Glutamatergic neuron (in vitro differentiated cells): ENCODE results near the gene LIMS1. TPM values are rescaled to one million over a fixed set of nuclear protein-coding genes. Genes with fewer than 3 reads are reported as not detected.

Experiments used
- DNase-seq: peaks from one replicate; pipeline ENCODE4 v3.0.0; 2022
- H3K27ac Mint-ChIP-seq: one replicate; pipeline ENCODE4 v1.8.0; 2020; ENCODE audit warnings: mild to moderate bottlenecking, mixed read lengths, inconsistent platforms; ENCODE audit not compliant: unreplicated experiment
- H3K27me3 Mint-ChIP-seq: one replicate; pipeline ENCODE4 v1.8.0; 2020; ENCODE audit warnings: mild to moderate bottlenecking, moderate library complexity, mixed read lengths, inconsistent platforms; ENCODE audit not compliant: unreplicated experiment
- H3K36me3 Mint-ChIP-seq: one replicate; pipeline ENCODE4 v1.8.0; 2020; ENCODE audit warnings: mild to moderate bottlenecking, mixed read lengths, inconsistent platforms; ENCODE audit not compliant: unreplicated experiment
- H3K4me1 Mint-ChIP-seq: one replicate; pipeline ENCODE4 v1.8.0; 2020; ENCODE audit warnings: mild to moderate bottlenecking, low read depth, mixed read lengths, inconsistent platforms; ENCODE audit not compliant: unreplicated experiment
- H3K4me3 Mint-ChIP-seq: one replicate; pipeline ENCODE4 v1.8.0; 2020; ENCODE audit warnings: mild to moderate bottlenecking, mixed read lengths, inconsistent platforms; ENCODE audit not compliant: unreplicated experiment
- H3K9me3 Mint-ChIP-seq: one replicate; pipeline ENCODE4 v1.8.0; 2020; ENCODE audit warnings: mild to moderate bottlenecking, moderate library complexity, mixed read lengths, inconsistent platforms; ENCODE audit not compliant: unreplicated experiment
- total RNA-seq: library from RNA; stranded (reverse); fragmentation: NEBNext Ultra II Directional; extraction: Animal tissue kit (Norgen Biotek cat#: 25700); gene quantifications from one replicate; pipeline ENCODE4 v1.2.1, GENCODE V29; 2021; ENCODE audit not compliant: unreplicated experiment
- TF ChIP-seq, protein P1 (sequence below): fragments of 200-600 bp; sonication (generic); IDR thresholded peaks from one replicate; pipeline ENCODE4 v1.5.0; 2021; ENCODE audit not compliant: partially characterized antibody, unreplicated experiment

LIMS1 gene
- total RNA-seq, 1 donor from 2014 or later, result 18.5 TPM

DNA sequence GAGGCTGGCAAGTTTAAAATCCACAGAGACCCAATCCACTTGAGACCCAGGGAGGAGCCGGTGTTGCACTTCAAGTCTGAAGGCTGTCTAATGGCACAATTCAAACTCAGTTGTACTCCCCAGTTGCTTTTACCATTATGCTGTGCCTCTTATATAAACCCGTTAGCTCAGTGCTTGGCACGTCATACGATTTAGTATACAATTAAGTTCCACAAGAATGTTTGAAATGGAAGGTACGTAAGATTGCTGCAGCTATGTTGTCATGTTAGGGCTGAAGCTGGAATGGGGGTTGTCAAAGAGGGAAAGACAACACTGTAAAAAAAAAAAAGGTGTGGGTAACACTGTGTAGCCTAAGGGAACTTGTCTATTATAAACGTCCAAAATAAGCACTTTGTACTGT is 30.2 kb downstream of the LIMS1 start:
- no peak for DNase-seq
- Mint-ChIP-seq H3K9me3 (peaks cover 6% of the 10 kb centered on the region), H3K27ac (no peak overlapping the region), H3K4me1 (peaks cover 4% of the 10 kb centered on the region), H3K36me3 (peaks cover 17% of the 10 kb centered on the region), H3K27me3 (no peaks in the 10 kb centered on the region), H3K4me3 (no peak overlapping the region)
- TF ChIP-seq, protein P1, sequence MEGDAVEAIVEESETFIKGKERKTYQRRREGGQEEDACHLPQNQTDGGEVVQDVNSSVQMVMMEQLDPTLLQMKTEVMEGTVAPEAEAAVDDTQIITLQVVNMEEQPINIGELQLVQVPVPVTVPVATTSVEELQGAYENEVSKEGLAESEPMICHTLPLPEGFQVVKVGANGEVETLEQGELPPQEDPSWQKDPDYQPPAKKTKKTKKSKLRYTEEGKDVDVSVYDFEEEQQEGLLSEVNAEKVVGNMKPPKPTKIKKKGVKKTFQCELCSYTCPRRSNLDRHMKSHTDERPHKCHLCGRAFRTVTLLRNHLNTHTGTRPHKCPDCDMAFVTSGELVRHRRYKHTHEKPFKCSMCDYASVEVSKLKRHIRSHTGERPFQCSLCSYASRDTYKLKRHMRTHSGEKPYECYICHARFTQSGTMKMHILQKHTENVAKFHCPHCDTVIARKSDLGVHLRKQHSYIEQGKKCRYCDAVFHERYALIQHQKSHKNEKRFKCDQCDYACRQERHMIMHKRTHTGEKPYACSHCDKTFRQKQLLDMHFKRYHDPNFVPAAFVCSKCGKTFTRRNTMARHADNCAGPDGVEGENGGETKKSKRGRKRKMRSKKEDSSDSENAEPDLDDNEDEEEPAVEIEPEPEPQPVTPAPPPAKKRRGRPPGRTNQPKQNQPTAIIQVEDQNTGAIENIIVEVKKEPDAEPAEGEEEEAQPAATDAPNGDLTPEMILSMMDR, result no peak

DNA sequence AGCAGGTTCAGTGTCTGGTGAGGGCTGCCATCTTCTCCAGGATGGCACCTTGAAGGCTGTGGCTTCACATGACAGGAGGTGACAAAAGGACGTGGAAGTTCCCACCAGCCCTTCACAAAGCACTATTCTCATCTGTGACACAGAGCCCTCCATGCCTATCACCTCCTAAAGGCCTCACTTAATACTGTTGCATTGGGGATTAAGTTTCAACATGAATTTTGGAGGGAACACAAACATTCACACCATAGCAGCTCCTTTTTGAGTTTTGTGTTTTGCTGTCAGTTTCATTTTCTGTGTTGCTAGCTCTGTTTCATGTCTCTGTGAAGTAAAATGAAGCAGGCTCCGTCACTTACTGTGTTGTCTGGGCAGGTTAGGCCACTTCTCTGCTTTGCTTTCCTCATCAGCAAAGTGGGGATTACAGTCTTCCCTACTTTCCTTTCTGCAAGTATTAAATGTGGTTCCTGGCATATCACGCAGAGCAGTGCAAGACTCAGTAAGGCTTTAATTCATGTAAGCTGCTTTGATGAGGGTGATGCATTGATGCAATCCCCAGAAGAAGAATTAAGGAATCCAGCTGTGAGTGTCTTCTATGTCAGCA is 31.6 kb downstream of the LIMS1 start:
- H3K4me3 Mint-ChIP-seq, result no peak overlapping the region
- no peaks in the 10 kb centered on the region for H3K4me1 Mint-ChIP-seq
- H3K36me3 Mint-ChIP-seq, result peaks cover 17% of the 10 kb centered on the region
- TF ChIP-seq, protein P1, result no peak
- peaks cover 6% of the 10 kb centered on the region for H3K9me3 Mint-ChIP-seq
- H3K27ac Mint-ChIP-seq, result no peak overlapping the region
- no peak for DNase-seq
- H3K27me3 Mint-ChIP-seq, result no peaks in the 10 kb centered on the region

DNA sequence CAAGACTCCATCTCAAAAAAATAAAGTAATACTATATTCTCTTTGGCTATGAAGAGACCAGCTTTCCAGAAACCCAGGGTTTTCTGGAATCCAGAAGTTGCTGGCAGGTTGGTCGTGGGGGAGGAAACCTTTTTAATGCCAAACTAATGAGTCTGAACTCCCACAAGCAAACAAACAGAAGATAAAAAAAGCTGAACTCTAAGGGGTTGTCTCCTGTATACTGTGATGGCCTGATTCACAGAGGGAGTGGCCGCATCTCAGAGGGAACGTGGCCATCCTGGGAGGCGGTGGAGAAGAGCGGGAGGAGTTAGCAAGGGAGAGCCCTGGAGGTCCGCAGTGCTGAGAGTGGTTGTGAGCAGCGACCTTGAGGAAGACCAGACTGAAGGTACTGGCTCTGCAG is 36.1 kb downstream of the LIMS1 start:
- TF ChIP-seq, protein P1, result no peak
- no peak for DNase-seq
- no peak overlapping the region for H3K4me3 Mint-ChIP-seq
- H3K27ac Mint-ChIP-seq, result no peak overlapping the region
- H3K36me3 Mint-ChIP-seq, result no peaks in the 10 kb centered on the region
- H3K27me3 Mint-ChIP-seq, result no peaks in the 10 kb centered on the region
- H3K9me3 Mint-ChIP-seq, result no peaks in the 10 kb centered on the region
- no peaks in the 10 kb centered on the region for H3K4me1 Mint-ChIP-seq

DNA sequence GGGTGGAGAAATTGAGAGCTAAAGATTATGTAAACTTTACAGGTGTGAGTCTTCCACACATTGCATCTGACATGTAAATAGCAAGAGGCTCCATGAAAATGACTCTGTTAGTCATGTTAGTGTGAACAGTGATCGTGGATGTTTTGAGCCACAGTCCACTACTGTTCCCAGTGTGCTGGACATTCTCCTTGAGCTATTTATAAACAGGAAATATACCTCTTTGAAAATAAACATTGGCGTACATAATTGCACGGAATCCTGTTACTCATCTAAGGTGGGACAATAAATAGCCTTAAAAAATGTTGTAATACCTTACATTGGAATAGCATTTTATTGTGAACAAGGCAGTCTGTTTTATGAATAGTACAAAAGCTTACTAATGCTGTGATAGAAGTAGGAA is 37.0 kb downstream of the LIMS1 start:
- TF ChIP-seq, protein P1, result no peak
- no peak overlapping the region for H3K4me3 Mint-ChIP-seq
- H3K4me1 Mint-ChIP-seq, result no peaks in the 10 kb centered on the region
- no peaks in the 10 kb centered on the region for H3K36me3 Mint-ChIP-seq
- DNase-seq, result no peak
- H3K27ac Mint-ChIP-seq, result no peak overlapping the region
- no peaks in the 10 kb centered on the region for H3K27me3 Mint-ChIP-seq
- H3K9me3 Mint-ChIP-seq, result no peaks in the 10 kb centered on the region

DNA sequence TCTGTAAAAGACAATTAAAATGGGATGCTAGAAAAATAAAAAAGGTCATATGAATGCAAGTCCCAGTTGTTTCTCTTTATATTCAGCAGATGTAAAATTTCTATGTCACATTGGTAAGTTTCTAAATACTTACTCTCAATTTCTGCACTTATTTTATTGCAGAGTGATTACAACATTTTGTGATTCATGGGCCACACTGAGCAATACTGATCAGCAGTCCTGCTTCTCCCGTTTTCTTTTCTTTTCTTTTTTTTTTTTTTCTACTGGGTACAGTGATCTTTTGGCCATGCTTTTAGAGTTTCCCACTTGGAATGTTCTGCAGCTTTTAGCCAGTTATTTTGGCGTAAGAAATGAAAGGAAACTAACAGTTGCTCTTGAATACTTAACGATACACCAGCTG is 38.8 kb downstream of the LIMS1 start:
- H3K27ac Mint-ChIP-seq, result no peak overlapping the region
- TF ChIP-seq, protein P1, result no peak
- no peak for DNase-seq
- H3K36me3 Mint-ChIP-seq, result no peaks in the 10 kb centered on the region
- no peak overlapping the region for H3K4me3 Mint-ChIP-seq
- H3K9me3 Mint-ChIP-seq, result no peaks in the 10 kb centered on the region
- H3K4me1 Mint-ChIP-seq, result no peaks in the 10 kb centered on the region
- H3K27me3 Mint-ChIP-seq, result no peaks in the 10 kb centered on the region
